ENCODE data around the gene MPRIP. TPM values are rescaled to one million over a fixed set of nuclear protein-coding genes. Genes with fewer than 3 reads are reported as not detected.
A peak's percentile ranks its signal among the peaks of the same experiment; 100 is the strongest.

The MPRIP gene
- total RNA-seq, 2 experiments from 2014 or later: 206 to 209 TPM

GRCh38 chr17:17105976-17106375 lies 63.7 kb downstream of the MPRIP start:
- CTCF ChIA-PET: no interaction called here
- Mint-ChIP-seq H3K27me3 (no peaks in the 10 kb centered on the region), H3K4me1 (peaks cover 31% of the 10 kb centered on the region), H3K36me3 (no peaks in the 10 kb centered on the region), H3K4me3 (no peak overlapping the region), H3K27ac (no peak overlapping the region), H3K9me3 (ENCODE audit: low read depth) (no peaks in the 10 kb centered on the region)
- DNase-seq: no peak
- ATAC-seq: no peak

DNA sequence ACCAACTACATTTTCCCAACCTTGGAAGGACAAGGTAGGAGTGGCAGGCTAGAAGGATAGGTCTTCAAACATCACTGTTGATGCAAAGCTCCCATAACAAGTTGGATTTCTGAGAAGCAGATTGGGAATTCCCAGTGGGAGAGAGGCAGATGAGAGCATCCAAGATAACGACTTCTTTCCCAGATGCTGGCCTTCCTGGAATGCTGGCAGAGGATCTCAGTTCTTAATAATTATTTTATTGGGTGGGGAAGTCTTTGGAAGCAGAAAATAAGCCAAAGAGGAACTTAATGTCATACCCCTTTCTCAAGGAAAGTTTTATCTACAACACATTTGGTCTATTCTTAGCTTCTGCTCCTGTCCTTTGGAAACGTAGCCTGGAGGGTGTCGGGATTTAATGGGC lies 64.5 kb downstream of the MPRIP start:
- no peaks in the 10 kb centered on the region for H3K9me3 Mint-ChIP-seq (ENCODE audit: low read depth)
- no peak overlapping the region for H3K4me3 Mint-ChIP-seq
- H3K36me3 Mint-ChIP-seq: no peaks in the 10 kb centered on the region
- ATAC-seq (no peak), DNase-seq (no peak)
- peaks cover 31% of the 10 kb centered on the region for H3K4me1 Mint-ChIP-seq
- no peak overlapping the region for H3K27ac Mint-ChIP-seq
- CTCF ChIA-PET: no interaction called here
- no peaks in the 10 kb centered on the region for H3K27me3 Mint-ChIP-seq

DNA sequence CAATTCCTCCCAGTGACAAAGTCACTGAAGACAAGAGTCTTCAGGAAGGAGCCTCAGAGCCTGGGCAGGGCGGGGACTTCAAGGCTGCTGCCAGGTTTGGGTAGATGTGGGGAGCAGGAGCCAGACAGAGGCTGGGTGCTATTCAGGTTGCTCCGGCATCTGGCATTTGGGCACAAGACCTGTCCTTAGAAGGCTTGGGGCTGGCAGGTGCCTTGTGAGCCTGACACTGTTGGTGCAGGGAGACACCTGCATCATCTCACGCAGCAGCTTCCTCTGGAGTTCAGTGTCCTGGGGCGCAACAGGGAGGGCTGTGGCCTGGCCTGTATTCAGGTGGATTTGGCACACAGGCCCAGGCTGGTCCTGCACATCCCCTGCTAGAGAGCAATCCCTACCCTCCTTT lies 65.0 kb downstream of the MPRIP start:
- no peaks in the 10 kb centered on the region for H3K27me3 Mint-ChIP-seq
- DNase-seq: no peak
- no peak for ATAC-seq
- H3K4me1 Mint-ChIP-seq: peaks cover 31% of the 10 kb centered on the region
- H3K36me3 Mint-ChIP-seq: no peaks in the 10 kb centered on the region
- no peak overlapping the region for H3K27ac Mint-ChIP-seq
- CTCF ChIA-PET: interaction anchor here (1.5 kb wide), 1 partner anchor 18 kb away, joined by 6 read pairs; no protein-coding TSS in a partner anchor
- H3K4me3 Mint-ChIP-seq: no peak overlapping the region
- no peaks in the 10 kb centered on the region for H3K9me3 Mint-ChIP-seq (ENCODE audit: low read depth)

GRCh38 chr17:17107891-17108431 lies 65.7 kb downstream of the MPRIP start:
- H3K4me1 Mint-ChIP-seq: peaks cover 31% of the 10 kb centered on the region
- H3K27ac Mint-ChIP-seq: no peak overlapping the region
- ATAC-seq (no peak), DNase-seq (no peak)
- H3K4me3 Mint-ChIP-seq: no peak overlapping the region
- H3K27me3 Mint-ChIP-seq: no peaks in the 10 kb centered on the region
- no peaks in the 10 kb centered on the region for H3K9me3 Mint-ChIP-seq (ENCODE audit: low read depth)
- H3K36me3 Mint-ChIP-seq: no peaks in the 10 kb centered on the region
- CTCF ChIA-PET: interaction anchor here (1.3 to 1.5 kb wide), 3 partner anchors 12 to 206 kb away, joined by 3 to 6 read pairs (median 4); no protein-coding TSS in a partner anchor

DNA sequence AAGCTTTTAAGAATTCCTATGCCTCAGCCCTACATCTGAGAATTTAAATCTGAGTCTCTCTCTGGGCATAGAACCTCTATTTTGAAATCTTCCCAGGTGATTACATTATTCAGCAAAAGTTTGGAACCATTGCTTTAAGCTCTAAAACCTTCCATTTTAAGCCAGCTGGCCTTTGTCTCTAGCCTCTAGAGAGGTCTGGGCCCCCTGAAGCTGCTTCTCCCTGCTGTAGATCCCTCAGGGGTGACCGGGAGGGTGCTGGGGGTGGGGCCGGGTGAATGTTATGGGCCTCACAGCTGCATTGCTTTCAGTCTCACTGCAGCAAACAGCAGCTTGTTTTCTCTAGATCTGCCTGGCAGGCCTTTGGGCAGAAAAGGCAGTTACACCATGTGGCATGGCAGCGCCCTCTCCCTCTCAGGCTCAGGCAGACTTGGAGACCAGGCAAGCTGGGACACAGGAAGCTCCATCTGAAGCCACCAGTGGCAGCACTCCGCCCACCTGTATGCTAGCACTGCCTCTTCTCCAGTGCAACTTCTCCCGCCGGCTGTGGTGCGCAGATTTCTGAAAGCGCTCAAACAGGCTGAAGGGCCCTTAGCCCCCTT lies 66.3 kb downstream of the MPRIP start:
- no peak for ATAC-seq
- no peak for DNase-seq
- Mint-ChIP-seq H3K4me1 (peaks cover 34% of the 10 kb centered on the region), H3K9me3 (ENCODE audit: low read depth) (no peaks in the 10 kb centered on the region), H3K27ac (no peak overlapping the region), H3K4me3 (no peak overlapping the region), H3K27me3 (no peaks in the 10 kb centered on the region), H3K36me3 (no peaks in the 10 kb centered on the region)
- CTCF ChIA-PET: interaction anchor here (1.3 to 1.5 kb wide), 3 partner anchors 13 to 205 kb away, joined by 3 to 6 read pairs (median 4); no protein-coding TSS in a partner anchor

DNA sequence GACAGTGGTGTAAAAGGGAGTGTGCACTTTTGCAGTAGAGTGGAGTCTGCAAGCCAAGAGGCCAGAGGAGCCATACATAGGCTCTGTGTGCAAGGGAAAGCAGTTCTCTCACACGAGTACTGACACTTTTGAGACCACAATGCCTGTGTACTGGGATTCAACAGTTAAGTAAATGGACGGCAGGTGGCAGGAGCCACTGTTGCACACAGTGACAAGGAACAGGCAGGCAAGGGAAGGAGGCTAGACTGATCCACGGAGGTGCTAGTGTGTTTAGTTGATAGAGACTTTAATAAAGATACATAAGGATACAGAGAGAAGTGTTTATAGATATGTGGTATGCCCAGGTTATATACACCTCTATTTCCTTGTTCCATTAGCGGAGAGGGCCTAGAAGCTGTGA lies 67.0 kb downstream of the MPRIP start:
- Mint-ChIP-seq H3K36me3 (no peaks in the 10 kb centered on the region), H3K4me3 (no peak overlapping the region), H3K4me1 (peaks cover 38% of the 10 kb centered on the region), H3K27me3 (no peaks in the 10 kb centered on the region), H3K27ac (peak overlapping the region; percentile 45), H3K9me3 (ENCODE audit: low read depth) (no peaks in the 10 kb centered on the region)
- no peak for DNase-seq
- CTCF ChIA-PET: interaction anchor here (1.3 to 1.6 kb wide), 3 partner anchors 10 to 13 kb away, joined by 3 to 7 read pairs (median 5); no protein-coding TSS in a partner anchor
- no peak for ATAC-seq

DNA sequence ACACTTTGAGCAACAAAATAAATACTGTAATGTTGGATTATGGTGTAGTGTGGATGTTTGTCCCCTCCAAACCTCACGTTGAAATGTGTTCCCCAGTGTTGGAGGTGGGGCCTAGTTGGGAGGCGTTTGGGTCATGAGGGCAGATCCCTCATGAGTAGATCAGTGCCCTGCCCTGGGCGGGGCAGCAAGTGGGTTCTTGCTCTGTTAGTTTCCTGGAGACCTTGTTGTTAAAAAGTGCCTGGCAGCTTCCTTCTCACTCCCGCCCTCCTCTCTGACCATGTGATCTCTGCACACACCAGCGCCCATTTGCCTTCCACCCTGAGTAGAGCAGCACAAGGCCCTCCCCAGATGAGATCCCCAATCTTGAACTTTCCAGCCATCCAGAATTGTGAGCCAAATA lies 67.7 kb downstream of the MPRIP start:
- Mint-ChIP-seq H3K27ac (peak overlapping the region; percentile 45), H3K9me3 (ENCODE audit: low read depth) (no peaks in the 10 kb centered on the region), H3K27me3 (no peaks in the 10 kb centered on the region), H3K4me3 (no peak overlapping the region), H3K36me3 (no peaks in the 10 kb centered on the region), H3K4me1 (peaks cover 44% of the 10 kb centered on the region)
- ATAC-seq (peak; percentile 25), DNase-seq (peak; percentile 45)
- CTCF ChIA-PET: interaction anchor here (0.8 to 1.6 kb wide), 3 partner anchors 9 to 16 kb away, joined by 3 to 7 read pairs (median 5); no protein-coding TSS in a partner anchor

DNA sequence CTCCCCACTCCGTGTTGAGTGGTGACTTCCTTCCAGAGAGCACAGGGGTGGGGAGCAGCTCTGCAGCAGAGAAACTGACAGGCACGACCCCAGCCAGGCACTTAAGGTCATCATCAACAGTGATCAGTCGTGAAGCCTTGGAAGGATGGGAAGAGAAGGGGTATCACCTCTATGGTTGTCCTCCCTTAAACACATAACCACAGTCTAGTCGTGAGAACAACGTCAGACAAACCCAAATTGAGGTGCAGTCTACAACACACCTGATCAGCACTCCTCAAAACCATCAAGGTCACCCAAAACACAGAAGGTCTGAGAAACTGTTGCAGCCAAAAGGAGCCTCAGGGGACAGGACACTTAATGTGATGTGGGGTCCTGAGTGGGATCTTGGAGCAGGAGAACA lies 68.3 kb downstream of the MPRIP start:
- H3K27ac Mint-ChIP-seq: no peak overlapping the region
- no peaks in the 10 kb centered on the region for H3K36me3 Mint-ChIP-seq
- H3K9me3 Mint-ChIP-seq (ENCODE audit: low read depth): no peaks in the 10 kb centered on the region
- peaks cover 50% of the 10 kb centered on the region for H3K4me1 Mint-ChIP-seq
- no peaks in the 10 kb centered on the region for H3K27me3 Mint-ChIP-seq
- CTCF ChIA-PET: interaction anchor here (0.8 to 1.6 kb wide), 3 partner anchors 8 to 15 kb away, joined by 3 to 7 read pairs (median 5); no protein-coding TSS in a partner anchor
- DNase-seq: no peak
- ATAC-seq: no peak
- no peak overlapping the region for H3K4me3 Mint-ChIP-seq

DNA sequence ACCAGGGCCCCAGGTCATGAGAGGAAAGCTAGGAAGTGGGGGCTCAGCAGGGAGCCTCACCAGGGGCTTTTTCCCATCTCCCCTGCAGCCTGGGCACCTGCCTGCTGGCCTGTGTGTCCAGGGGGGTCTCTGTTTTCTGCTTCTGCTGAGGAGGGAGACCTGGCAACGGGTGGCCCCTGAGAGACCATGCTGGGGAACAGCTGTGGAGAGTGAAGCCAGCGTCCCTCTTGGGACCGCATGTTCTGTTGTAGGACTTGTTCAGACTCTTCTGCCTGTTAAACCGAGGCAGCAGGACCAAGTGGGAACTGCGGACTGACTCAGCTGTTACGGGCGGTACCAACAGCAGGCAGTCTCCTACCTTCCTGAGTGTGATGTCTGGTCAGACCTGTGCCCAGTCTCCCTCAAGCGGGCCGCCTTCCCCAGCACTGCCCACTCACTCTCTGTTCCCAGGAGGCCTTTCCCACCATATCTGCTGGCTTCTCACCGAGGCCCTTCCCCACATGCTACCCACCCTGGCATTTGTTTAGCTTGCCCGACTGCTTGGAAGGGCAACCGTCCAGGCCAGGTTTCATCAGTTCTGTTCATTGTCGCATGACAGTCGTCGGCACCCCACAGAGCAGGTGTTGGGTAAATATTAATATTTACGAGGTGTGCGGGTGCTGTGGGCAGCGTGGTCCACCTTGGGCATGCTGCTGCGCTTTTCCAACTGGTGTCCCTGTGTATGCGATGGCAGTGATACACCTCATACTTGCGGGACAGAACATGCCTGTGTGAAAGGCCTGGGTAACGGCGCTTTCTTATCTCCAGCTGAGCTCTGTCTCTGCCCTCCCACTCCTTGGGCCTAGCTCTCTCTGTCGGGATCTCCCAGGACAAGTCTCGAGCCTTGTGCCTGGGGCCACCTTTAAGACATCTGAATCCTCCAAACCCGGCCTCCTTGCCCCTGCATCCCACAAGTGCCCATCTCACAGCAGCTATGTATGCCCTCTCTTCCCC lies 69.4 kb downstream of the MPRIP start:
- H3K36me3 Mint-ChIP-seq: no peaks in the 10 kb centered on the region
- ATAC-seq: no peak
- no peak overlapping the region for H3K27ac Mint-ChIP-seq
- H3K4me3 Mint-ChIP-seq: no peak overlapping the region
- H3K9me3 Mint-ChIP-seq (ENCODE audit: low read depth): no peaks in the 10 kb centered on the region
- H3K27me3 Mint-ChIP-seq: no peaks in the 10 kb centered on the region
- CTCF ChIA-PET: no interaction called here
- no peak for DNase-seq
- H3K4me1 Mint-ChIP-seq: peaks cover 56% of the 10 kb centered on the region

DNA sequence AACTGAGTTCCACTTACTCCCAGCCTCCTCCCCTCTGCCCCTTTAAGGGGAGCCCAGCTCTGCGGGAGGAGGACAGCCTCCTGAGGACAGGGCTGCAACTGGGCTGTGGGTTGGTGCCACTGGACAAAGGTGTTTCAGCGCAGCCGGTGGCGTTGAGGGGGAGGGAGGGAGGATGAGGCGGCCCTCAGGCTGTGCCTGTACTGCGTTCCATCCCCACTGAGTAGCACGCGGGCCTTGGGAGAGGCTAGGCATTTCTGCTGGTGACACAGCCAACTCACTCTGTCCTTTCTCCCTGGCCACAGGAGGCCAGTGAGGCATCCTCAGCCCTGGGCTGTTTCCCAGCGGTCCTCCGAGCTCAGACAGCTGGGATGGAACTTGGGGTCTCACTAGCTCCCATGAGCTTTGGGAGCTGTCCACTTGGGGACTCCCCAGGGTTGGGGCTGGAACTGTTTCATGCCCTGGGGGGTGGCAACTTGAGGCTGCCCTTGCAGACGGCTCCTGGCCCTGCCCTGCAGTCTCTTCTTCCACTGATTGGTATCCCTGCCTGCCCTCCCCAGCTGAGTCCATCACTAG lies 70.5 kb downstream of the MPRIP start:
- H3K36me3 Mint-ChIP-seq: no peaks in the 10 kb centered on the region
- H3K9me3 Mint-ChIP-seq (ENCODE audit: low read depth): no peaks in the 10 kb centered on the region
- ATAC-seq: no peak
- H3K27ac Mint-ChIP-seq: no peak overlapping the region
- no peak for DNase-seq
- no peak overlapping the region for H3K4me3 Mint-ChIP-seq
- CTCF ChIA-PET: no interaction called here
- H3K27me3 Mint-ChIP-seq: no peaks in the 10 kb centered on the region
- H3K4me1 Mint-ChIP-seq: peaks cover 55% of the 10 kb centered on the region

DNA sequence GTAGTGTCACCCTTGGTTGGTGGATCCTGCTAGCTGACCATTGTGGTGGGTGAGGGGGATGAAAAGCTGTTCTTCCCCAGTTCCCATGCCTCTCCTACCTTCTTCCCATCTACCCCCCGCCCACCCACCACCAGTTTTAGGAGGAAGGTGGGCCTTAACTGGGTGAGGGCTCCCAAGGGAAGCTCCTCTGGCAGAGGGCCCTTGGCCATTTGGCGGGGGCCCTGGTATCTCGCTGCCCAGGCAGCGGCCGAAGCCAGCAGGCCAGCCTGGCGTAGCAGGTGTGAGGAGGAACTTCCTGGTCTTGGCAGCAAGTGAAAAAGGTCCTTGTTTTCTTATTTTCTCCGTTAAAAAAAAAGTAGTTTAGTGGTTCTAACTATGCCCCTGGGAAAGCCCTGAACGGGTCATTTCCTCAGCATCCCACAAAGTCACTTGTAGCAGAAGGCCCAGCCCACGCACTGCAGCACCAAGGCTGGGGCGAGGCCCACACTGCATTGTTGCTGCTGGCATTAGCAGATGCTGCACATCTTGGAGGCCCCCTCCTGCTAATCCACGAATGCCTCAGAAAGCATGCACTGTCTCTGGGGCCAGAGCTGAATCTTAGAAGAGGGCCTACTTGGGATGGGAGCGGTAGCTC lies 72.5 kb downstream of the MPRIP start:
- CTCF ChIA-PET: no interaction called here
- no peaks in the 10 kb centered on the region for H3K36me3 Mint-ChIP-seq
- no peak overlapping the region for H3K4me3 Mint-ChIP-seq
- H3K27me3 Mint-ChIP-seq: no peaks in the 10 kb centered on the region
- H3K9me3 Mint-ChIP-seq (ENCODE audit: low read depth): no peaks in the 10 kb centered on the region
- H3K4me1 Mint-ChIP-seq: peaks cover 63% of the 10 kb centered on the region
- ATAC-seq (no peak), DNase-seq (no peak)
- H3K27ac Mint-ChIP-seq: no peak overlapping the region

DNA sequence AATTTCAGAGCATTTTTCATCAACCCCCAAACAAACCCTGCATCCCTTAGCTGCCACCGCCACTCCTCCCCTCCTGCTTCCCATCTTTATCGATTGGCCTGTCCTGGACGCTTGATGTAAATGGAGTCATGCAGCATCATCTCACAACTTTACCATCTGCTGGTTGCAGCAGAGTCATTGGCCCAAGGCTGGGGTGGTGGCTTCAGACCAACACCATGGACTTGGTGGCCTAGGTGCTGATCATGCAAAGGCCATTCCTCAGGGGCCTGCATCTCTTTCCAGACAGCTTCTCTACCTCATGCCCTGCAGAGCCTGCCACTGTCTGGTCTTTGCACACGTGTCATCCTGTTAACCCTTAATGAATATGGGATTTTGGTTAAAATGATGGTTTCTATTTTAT lies 73.4 kb downstream of the MPRIP start:
- CTCF ChIA-PET: no interaction called here
- no peak for ATAC-seq
- no peak overlapping the region for H3K27ac Mint-ChIP-seq

DNA sequence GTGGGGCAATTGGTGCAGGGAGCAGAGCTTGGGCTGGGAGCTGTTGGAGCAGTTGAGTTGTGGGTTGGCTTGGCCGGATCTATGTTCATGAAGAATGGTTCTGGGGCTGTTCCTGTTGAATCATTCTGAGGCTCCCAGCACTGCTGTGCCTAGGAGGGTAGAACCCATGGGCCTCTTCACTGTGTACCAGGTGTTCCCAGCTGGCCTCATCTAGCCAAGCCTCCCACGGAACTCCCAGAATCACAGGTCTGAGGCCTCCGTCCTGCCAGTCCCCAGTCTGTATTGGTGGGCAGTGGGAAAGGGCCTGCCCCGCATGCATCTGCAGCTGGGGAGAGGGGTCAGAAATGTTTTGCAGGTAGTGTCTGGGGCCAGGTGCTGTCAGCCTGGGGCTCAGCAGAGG lies 74.1 kb downstream of the MPRIP start:
- Mint-ChIP-seq H3K4me3 (no peak overlapping the region), H3K27ac (no peak overlapping the region), H3K36me3 (no peaks in the 10 kb centered on the region), H3K9me3 (ENCODE audit: low read depth) (no peaks in the 10 kb centered on the region), H3K27me3 (no peaks in the 10 kb centered on the region), H3K4me1 (peaks cover 68% of the 10 kb centered on the region)
- CTCF ChIA-PET: no interaction called here
- DNase-seq (no peak), ATAC-seq (no peak)

More for the DNA sequence above, 73.4 kb downstream of the MPRIP start:
- H3K9me3 Mint-ChIP-seq (ENCODE audit: low read depth): no peaks in the 10 kb centered on the region
- no peaks in the 10 kb centered on the region for H3K36me3 Mint-ChIP-seq
- H3K4me3 Mint-ChIP-seq: no peak overlapping the region
- H3K4me1 Mint-ChIP-seq: peaks cover 64% of the 10 kb centered on the region
- H3K27me3 Mint-ChIP-seq: no peaks in the 10 kb centered on the region
- no peak for DNase-seq

All from activated CD8-positive, alpha-beta memory T cell treated with anti-CD3 and anti-CD28 coated beads, Interleukin-2, amount 10 ng/mL, durations not matched to agents 7 days and 5 days (primary cell).